ENCODE data around the gene GAPDHS.
A peak's percentile ranks its signal among the peaks of the same experiment; 100 is the strongest.

GAPDHS gene

DNA sequence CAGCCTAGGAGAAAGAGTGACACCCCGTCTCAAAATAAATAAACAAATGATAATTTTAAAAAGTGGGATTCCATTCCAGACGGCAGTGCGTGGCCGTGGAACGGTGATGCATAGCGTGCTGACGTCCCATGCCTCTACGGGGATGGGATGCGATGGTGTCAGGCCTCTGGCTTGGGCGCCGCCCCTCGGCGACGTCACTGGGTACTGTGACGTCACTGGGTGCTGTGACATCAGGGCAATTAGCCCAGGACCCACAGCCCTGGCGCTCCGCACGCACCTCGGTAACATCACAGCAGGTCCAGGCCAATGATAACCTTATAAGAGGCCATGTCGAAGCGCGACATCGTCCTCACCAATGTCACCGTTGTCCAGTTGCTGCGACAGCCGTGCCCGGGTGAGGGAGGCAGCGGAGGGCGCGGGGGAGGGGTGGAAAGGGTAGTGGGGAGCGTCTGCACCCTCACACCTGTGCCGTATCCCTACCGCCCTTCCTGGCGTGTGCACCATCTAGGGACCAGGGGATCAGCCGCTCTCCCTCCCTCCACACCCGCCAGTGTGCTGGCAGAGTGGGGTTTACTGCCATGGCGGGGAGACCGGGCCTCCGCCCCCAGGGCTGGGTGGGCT, at the start of gene GAPDHS:
Gene GAPDHS (plus strand): TSS at position 256 of the 621 bp plus-strand sequence. CDS start 72 bp downstream, at position 328.
- DNase-seq: no peak

DNA sequence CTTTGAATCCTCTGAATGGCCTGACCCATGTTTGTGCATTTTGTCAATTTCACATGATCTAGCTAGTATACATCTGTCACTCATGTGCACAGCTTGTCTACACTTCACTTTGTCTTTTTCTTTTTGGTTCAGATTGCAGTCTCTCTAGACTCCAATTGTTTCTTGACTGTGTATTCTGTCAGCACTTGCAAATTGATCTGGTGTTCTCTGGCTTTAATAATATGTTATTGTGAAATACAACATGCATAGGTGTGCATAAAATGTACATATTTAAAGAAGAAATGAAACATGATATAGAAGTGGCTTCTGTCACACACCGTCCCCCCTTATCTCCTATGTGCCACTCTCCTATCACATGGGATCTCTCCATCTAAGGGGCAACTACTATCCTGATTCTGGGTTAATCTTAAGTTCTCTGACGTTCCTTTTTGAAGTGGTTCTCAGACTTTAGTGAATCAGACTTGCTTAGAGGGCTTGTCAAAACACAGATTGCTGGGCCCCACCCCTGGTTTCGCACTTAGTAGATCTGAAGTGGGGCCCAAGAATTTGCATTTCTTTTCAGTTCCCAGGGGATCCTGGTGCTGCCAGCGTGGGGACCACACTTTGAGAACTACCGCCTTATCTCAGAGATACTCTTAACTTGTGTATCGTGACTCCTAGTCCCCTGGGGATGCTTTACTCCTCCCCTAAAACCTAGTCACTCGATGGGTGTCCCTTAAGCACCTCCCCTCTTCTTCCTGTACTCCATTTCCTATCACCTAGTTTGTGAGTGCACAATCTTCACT, 48.8 kb upstream of the GAPDHS start:
- peak; percentile 49 for DNase-seq

DNA sequence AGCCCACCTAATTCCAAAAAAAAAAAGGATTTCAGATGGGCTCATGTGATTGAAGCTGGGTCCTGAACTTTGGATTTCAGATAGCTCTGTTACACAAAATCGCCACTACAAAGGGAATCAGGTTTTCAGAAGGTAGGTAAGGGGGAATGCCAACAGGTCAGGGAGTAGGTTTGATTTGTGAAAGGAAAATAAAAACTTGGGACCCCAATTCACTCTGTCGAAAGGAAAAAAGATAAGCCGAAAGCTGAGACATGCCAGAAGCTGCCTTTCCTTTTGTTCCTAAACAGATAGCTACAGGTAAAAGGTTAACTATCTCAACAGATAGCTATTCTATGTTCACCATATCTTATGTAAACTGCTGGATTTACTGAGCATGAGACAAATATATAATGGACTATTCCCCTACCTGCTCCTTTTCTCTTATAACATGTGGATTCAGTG, 47.0 kb upstream of the GAPDHS start:
- no peak for DNase-seq

DNA sequence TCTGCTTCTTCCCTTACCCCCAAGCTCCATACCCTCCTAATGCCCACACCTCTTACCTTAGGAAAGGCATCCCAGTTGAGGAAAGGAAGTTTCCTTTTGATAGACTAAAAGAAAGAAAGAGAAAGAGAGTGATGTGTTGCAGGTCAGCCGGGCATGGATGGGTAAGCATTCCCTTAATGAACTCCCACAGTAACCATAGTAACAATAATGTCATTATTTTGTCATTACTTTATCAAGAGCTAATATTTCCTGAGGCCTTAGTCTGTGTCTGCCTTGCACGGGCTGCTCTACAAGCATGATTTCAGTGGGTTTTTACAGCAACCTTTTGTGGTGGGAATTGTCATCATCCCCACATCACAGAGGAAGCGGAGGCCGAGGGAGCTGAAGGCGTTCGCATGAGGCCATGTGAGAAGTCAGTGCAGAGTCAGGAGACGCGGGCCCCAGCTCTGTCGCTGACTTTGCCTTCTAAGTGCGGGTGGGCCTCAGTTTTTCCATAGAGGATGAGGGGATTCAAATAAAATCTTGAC, 45.5 kb upstream of the GAPDHS start:
- no peak for DNase-seq

DNA sequence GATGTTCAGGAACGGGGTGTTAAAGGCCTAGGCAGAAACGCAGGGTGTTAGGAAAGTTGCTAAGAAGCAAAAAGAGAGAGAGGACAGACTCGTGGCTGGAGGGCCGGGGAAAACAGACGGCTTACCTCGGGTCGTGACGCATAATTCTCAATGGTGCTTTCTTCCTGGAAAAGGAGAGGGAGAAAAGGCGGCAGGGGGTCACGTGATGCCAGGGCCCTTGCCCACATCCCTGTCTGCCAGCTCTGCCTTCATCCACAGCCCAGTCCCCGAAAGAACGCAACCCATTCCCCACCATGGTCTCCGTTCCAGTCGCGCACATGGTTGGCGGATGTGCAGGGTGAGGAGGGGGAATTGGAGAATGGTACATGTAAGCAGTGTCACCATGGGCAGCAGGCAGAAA, 44.6 kb upstream of the GAPDHS start:
- no peak for DNase-seq

DNA sequence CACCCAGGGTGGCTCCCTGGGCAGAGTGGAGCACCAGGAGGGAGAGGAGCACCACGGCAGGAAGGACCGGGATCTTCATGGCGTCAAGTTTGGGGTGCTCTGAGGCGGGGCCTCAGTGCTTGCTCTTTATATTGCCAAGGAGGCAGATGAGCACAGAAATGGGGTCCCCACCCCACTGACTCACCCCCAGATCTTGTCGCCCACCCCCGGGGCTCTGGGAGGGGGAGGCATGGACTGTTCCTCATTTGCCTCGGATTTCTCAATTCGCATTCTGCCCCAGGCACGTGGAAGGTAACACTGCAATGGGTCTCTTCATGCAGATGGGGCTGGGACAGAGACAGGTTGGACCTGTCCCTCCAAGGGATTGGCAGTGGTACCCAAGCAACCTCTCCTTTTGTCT, 42.9 kb upstream of the GAPDHS start, which contains the start of gene KRTDAP:
Gene KRTDAP (minus strand): TSS at position 101 of the 400 bp plus-strand sequence. CDS start 22 bp downstream, at position 79.
- DNase-seq: no peak

DNA sequence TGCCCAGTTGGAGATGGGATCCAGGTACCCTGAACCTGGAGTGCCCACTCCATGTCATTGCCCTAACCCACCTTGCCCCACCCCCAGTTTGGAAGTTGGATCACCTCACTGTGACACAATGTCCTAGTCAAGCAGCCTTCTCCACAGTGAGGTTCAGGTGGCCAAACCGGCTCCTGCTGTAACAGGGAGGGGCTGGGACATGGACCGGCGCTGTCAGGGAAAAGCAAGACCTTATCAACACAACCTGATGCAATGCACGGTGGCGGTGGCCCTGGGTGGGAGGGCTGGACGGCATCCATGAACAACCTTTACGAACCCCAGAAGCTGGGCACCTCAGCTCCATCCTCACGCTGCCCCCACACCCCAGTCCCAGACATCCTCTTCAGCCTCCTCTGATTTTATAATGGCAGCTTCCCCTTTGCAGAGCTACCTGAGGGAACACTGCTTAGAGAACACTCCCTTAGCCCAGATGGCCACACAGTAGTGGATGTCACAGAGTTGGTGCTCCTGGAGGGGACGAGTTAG, 41.4 kb upstream of the GAPDHS start:
- DNase-seq: no peak

DNA sequence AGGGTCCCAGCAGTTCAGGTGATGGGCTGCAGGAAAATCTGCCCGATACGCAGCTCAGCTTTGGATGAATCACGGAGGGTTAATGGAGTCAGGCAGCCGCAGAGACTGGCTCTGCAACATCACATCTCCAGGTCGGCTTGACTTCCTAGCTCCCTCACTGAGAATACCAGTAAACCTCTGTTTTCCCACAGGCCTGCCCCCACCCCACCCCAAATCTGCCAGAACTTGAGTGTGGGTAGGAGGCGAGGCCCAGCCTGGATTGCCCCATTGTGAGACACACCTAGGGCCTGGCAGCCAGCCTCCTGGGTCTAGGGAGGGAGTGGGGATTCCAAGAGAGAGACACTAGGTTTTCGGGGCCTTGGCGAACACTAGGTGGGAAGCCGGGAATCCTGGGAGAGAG, 39.3 kb upstream of the GAPDHS start:
- no peak for DNase-seq

DNA sequence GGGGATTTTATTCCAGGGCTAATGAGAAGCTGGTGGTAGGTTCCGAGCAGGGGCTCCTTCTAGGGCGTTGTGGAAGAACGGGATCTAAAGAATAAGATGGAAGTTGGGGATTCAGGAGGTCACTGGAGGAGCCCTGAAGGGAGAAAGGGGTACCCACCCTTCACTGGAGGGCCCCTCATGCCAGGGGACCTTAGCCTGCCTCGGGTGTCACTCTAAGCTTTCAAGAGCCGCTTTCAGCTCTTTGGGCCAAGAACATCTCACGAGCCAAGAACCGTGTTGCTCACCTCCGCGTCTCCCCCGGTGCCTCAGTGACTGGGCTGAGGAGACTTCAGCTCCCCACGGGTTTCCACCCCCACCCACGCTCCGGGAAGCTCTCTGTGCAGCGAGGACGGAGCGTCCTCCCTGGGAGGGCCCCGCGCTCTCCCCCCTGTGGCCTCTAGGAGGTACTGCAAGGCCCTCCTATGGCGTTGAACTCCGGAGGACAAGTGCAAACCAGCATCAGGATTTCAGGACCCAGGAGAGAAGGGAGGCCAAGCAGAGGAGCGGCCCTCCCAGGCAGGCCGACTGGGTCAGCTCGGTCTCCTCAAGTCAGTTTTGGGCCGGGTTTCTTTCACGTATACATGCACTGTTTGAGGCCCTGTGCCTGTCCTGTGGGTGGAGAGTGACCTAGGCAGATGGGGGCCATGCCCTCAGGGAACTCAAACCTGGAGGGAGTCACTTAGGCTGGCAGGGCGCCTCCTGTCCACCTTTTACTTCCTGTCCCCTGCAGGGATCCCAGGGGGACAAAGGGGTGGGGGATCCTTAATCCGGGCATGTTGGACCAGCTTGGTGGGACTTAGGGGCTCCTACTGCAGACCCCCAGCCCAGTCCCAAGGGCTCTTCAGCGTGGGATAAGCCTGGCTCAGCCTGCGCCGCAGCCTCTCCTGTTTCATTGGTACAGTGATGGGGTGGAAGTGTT, 37.9 kb upstream of the GAPDHS start:
- DNase-seq: peak; percentile 66

DNA sequence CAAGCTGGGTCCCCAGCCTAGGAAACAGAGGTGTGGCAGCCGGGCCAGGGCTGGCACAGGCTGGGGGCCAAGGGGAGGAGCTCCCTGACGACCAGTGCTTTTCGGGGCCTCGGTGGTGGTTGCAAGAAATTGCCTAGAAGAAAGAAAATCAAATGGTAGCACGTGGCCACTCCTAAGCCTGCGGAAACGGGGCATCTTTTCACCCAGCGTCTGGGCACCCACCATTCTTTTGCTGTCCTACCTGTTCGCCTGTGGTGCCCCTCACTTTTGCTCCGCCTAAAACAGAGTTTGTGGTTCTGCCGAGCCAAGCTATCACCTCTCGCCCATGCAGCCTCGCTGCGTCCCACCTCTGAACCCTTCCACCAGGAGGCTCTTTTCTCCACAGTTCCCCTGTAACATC, 35.9 kb upstream of the GAPDHS start:
- no peak for DNase-seq

DNA sequence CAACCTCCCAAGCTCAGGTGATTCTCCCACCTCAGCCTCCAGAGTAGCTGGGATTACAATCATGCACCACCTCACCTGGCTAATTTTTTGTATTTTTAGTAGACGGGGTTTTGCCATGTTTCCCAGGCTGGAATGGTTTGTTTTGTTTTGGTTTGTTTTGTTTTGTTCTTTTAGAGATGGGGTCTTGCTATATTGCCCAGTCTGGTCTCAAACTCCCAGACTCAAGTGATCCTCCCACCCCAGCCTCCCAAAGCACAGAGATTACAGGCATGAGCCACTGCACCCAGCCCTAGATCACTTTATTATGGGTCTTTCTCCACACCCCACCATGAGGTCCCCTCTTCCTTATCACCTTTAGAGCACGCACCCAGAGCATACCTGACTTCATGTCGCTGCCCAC, 35.0 kb upstream of the GAPDHS start:
- DNase-seq: no peak

DNA sequence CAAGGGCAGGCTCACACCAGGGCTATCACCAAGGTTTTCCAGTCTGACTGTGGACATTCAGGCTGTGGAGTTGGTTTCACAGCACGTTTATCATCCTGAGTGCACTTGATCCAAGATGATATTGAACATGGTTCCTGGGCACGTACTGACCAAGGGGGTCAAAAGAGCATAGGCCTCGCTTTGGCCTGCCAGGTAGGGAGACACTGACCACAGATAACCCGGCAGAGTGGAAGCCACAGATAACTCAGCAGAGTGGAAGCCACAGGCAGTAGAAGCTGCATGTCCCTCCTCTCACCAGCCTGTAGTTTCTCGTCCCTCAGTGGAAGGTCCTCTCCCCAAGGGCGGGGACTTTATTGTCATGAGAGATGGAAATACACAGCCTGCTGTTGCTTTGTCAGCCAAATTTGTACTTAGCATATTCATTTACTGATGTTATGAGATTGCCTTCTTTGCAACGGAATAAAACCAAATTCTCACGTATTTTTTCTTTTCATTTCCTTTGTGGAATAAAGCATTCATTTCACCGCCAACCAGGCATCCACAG, 34.2 kb upstream of the GAPDHS start:
- no peak for DNase-seq

DNA sequence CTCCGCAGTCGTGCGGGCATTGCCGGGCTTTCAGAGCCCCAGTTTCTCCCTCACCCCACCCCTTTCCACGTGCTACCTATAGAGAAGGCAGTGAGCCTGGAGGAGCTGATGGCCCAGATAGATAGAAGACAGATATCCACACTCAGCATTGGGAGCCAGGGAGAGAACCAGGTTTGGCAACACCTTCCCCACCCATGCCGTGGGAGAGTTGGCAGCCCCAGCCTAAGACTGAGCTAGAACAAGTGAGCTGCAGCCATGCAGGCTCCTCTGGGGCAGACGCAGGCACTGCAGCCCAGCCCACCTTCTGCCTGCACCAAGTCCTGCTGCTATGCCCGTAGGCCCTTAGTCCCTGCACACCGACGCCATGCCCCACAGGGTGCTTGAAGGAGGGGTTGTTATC, 32.6 kb upstream of the GAPDHS start:
- no peak for DNase-seq

DNA sequence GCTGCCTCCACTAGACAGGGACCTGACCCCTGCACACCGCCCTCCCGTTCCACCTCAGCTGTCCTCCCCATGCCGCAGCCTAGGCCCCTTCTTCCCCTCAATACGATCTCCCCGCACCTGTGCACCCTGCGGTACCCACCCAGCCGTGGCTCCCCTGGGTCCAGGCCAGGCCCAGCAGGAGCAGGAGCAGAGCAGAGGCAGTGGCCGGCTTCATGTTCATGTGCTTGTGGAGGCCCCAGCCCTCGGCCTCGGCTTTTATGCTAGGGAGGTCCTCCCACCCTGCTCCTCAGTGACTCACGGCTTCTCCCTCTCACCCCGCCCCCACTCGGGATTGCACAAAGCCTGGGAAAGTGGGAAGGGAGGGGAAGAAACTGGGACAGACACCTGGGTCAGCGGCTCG, 31.6 kb upstream of the GAPDHS start:
- no peak for DNase-seq

DNA sequence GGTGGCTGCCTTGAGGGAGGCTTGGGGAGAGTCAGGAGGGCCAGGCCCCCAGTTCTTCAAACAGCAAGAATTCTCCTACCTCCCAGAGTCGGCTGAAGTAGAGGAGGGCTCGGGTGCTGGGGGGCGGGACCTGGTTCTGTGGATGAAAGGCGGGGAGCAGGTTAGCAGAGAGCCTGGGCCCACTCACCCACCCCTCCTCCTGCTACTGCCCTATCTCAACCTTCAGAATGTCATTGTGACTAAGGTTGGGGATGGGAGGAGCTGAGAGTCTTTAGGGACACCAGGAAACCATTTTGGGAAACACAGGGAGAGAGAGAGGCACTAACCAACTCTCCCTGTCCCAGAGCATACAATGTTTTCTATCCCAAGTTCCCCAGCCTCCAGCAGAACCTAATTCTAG, 30.5 kb upstream of the GAPDHS start:
- DNase-seq: no peak

DNA sequence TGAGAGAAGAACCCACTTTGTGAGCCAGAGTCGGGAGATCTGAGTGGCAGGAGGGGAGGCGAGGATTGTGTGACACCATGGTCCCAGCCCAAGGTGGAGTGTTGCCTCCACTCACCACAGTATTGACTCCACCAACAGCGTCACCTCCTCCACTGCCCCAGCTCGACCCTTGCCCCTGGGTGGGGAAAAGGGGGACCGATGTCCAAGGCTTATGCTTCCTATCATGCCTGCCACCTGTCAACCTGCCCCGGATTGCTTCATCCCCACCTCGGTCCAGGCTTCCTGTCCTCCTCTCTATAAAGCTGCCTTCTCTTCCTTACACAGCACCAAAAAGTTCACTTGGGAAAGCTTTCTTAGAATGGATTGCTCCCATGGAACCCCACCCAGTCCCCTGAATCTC, 27.2 kb upstream of the GAPDHS start:
- no peak for DNase-seq

DNA sequence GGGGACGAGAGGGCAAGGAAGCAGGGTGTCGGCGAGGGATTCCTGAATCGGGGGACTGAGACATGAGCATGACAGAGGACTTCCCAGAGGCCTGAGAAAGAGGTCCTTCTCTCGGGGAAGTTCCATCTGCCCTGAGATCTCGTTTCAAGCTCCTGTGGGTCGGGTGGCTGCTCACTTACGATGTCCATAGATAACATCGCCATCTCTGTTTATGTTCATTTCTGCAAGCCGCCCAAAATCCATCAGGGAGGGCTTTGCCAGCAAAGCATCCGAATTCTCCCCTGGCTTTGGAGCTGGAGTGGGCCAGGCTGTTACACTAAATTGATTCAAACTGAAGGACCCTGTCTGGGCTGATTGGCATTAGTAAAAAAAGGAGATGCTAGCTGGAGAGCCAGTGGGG, 25.7 kb upstream of the GAPDHS start:
- no peak for DNase-seq

DNA sequence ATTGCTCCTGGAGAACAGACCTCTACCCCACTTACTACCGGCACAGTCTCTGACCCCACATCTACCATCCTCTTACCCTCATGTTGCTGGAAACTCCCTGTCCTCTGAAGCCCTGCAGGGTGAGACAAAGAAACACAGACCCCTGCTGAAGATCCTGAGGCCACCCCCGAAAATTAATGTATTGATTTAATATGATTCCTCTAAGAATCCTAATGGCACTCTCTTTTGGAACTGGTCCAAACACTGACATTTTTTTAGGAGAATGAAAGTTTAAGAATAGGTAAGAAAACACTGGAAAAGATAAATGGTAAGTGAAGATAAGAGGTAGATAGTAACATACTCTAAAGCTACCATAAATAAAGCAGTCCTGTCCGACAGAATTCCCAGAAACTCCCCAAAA, 25.1 kb upstream of the GAPDHS start:
- no peak for DNase-seq

DNA sequence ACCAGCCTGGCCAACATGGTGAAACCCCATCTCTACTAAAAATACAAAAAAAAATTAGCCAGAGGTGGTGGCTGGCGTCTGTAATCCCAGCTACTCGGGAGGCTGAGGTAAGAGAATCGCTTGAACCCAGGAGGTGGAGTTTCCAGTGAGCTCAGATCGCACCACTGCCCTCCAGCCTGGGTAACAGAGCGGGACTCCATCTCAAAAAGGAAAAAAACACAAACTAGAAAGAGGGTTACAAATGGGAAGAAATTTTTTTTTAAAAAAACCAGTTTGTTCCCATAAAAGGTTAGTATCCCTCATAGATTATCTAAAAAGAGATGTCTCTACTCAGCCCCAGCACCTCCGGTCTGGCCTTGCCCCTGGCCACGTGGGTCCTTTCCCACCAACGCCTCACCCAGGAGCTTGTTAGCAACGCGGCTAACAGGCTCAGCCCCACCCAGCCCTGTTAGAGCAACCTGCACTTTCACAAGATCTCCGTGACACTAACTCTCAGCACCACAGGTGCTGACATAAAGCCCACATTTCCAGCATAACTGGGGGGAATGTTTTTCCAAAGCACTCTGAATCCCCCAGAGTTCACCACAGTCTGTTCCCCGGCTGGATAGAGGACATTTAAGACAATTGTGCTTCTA, 24.1 kb upstream of the GAPDHS start:
- peak; percentile 41 for DNase-seq

DNA sequence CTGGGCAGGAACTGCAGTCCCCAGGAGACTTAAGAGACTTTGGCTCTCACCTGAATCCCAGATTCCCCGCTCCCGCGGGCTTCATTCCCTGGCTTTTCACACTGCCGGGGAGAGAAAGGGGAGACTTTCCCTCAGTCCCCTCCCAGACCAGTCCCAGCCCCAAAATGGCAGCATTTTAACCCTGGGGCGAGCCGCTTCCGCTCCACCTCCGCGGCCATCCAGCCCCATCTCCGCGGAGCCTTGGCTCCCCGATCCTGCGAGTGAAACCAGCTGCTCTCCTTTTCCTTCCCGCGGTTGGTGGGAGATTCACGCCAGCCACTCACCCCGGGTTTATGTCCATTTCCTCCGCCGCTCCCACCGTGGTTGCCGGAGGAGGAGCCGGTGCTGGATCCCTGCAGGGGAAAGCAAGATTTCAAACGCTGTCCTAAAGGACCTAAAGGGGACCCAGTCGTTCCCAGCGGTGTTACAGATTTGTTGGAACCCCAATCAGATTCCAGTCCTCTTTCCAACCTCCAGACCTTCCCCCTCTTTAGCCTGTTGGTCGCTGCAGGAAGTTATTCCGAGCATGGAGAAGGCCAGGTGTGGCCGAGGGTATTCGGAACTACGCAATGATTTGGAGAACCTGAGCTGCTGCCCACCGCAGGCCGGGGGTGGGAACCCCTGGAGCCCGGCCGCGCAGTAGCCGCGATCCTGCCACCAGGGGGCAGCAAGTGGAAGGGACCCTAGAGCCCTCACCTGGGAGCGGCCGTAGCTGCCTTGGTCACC, 23.2 kb upstream of the GAPDHS start:
- DNase-seq: peak; percentile 62

DNA sequence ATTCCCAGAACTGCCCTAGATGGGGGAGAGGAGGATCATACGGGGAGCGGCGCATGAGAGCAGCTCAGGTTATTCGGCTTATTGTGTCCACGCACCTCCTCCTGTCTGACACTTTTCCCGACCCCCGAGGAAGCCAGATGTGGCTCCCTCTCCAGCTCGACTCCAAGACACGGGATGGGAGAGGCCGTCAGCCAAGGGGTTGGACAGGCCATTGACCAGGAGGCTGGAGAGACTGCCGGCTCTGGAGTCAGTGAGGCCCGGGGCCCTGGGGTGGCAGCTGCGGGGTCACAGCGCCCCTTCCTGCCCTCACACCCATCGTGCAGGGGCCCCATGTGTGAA, 22.7 kb upstream of the GAPDHS start:
- DNase-seq: no peak
